AG04449 (cell line): Measurements from ENCODE around the gene NRSN1.

Experiments
- CTCF ChIA-PET: fragments of 350-600 bp; formaldehyde crosslinking; extraction: SDS; loops from one replicate; lab custom pipeline; 2021; ENCODE audit warnings: antibody characterized with exemption; lab: Yijun Ruan, JAX
- POLR2A ChIA-PET: fragments of 400-600, 350-600 bp; formaldehyde crosslinking; extraction: SDS; loops from one replicate; lab custom pipeline; 2020; ENCODE audit warnings: antibody characterized with exemption, inconsistent platforms; lab: Yijun Ruan, JAX
- DNase-seq: peaks from one replicate; pipeline ENCODE4 v3.0.0-alpha.2; 2010; ENCODE audit warnings: low read depth, low spot score
- H3K4me3 ChIP-seq: 2 replicates; pipeline ENCODE4 v1.5.1; 2011; ENCODE audit warnings: low read depth, mild to moderate bottlenecking, control low read depth, low read length
- TF ChIP-seq, protein P1 (sequence below): IDR thresholded peaks from one replicate; pipeline ENCODE4 v1.5.1; 2011; ENCODE audit warnings: mild to moderate bottlenecking, moderate library complexity, low read length, control low read depth, inconsistent platforms; ENCODE audit not compliant: insufficient read depth; ENCODE audit errors: missing control alignments

Gene NRSN1

DNA sequence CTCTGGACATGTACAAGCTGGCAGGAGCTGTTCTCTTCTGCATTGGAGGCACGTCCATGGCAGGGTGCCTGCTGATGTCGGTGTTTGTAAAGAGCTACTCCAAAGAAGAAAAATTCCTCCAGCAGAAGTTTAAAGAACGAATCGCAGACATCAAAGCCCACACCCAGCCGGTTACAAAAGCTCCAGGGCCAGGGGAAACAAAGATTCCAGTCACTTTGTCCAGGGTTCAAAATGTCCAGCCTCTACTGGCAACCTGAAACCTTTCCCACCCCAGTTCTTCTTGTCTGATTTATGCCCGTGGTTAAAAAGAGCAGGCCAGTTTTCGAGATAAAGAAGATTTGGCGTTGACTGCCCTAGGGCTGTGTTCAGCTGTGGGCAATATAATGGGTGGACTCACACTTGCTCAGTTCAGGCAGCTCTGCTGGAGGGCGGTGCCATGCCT, 19.7 kb downstream of the NRSN1 start:
- TF ChIP-seq, protein P1, sequence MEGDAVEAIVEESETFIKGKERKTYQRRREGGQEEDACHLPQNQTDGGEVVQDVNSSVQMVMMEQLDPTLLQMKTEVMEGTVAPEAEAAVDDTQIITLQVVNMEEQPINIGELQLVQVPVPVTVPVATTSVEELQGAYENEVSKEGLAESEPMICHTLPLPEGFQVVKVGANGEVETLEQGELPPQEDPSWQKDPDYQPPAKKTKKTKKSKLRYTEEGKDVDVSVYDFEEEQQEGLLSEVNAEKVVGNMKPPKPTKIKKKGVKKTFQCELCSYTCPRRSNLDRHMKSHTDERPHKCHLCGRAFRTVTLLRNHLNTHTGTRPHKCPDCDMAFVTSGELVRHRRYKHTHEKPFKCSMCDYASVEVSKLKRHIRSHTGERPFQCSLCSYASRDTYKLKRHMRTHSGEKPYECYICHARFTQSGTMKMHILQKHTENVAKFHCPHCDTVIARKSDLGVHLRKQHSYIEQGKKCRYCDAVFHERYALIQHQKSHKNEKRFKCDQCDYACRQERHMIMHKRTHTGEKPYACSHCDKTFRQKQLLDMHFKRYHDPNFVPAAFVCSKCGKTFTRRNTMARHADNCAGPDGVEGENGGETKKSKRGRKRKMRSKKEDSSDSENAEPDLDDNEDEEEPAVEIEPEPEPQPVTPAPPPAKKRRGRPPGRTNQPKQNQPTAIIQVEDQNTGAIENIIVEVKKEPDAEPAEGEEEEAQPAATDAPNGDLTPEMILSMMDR = no peak
- CTCF ChIA-PET = no interaction called here
- no peak overlapping the region for H3K4me3 ChIP-seq
- POLR2A ChIA-PET = no interaction called here
- no peak for DNase-seq

DNA sequence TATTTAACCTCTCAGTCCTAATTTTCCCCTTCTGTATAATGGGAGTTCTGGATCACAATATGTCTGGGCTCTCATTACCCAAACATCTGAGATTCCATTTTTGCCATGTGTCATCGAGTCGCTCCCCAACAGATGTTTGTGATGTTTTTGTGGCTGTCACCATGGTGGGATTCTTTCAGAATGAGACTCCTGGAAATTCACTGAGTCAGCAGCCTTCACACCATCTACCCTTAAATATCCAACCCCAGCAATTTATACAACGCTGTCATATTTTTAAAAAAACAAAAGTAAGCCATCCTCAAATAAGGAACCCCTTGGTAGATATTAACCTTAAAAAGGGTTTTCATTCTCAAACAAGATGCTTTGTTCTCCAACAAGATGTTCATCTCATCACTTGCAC, 20.9 kb downstream of the NRSN1 start:
- POLR2A ChIA-PET = no interaction called here
- no peak for DNase-seq
- TF ChIP-seq, protein P1 = no peak
- CTCF ChIA-PET = no interaction called here
- no peak overlapping the region for H3K4me3 ChIP-seq

- DNase-seq = no peak
- TF ChIP-seq, protein P1 = no peak
- H3K4me3 ChIP-seq = no peak overlapping the region
- ChIA-PET CTCF (no interaction called here), POLR2A (no interaction called here)
Observed at GRCh38 chr6:24147511-24148153, 21.6 kb downstream of the NRSN1 start.

DNA sequence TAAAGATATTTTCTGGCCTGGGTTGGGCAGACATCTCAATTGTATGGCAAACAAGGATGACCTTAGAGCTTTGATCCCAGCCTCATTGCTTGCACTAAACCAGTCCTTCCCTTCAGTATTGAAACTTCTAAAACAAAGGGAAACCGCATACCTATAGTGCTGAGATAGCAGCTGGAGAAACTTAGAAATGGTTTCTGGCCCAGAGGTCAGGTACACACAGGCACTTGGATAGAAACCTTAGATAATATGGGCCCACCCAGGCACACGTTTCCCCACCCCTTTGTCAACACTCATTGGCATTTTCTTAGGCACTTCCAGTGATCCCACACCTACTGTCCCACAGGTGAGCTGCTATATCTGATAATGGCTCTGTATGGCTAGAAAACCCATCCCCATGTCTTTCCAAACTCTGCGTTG, 22.1 kb downstream of the NRSN1 start:
- ChIA-PET POLR2A (no interaction called here), CTCF (no interaction called here)
- TF ChIP-seq, protein P1 = no peak
- H3K4me3 ChIP-seq = no peak overlapping the region
- no peak for DNase-seq

- ChIA-PET CTCF (no interaction called here), POLR2A (no interaction called here)
- no peak overlapping the region for H3K4me3 ChIP-seq
- TF ChIP-seq, protein P1 = no peak
- DNase-seq = no peak
Observed at GRCh38 chr6:24148684-24149083, 22.7 kb downstream of the NRSN1 start.

- no peak overlapping the region for H3K4me3 ChIP-seq
- ChIA-PET POLR2A (no interaction called here), CTCF (no interaction called here)
- no peak for DNase-seq
- TF ChIP-seq, protein P1 = no peak
Observed at GRCh38 chr6:24149296-24149695, 23.3 kb downstream of the NRSN1 start.
